Thyroid gland (tissue), 4 donors: ENCODE data around the gene FOXN4. TPM values are rescaled to one million over a fixed set of nuclear protein-coding genes. Genes with fewer than 3 reads are reported as not detected.

Experiments used
- DNase-seq, 2 donors: peaks; one replicate each; pipeline ENCODE4 v3.0.0-alpha.2; 2019
- H3K27ac ChIP-seq, 3 donors: fragments of 200-600 bp; sonication (generic); 1 replicate in 2 of 3; 2 replicates in 1 of 3; pipeline ENCODE4 v1.5.1; 2016 to 2019; ENCODE audit warnings: mild to moderate bottlenecking in 1 of 3, moderate library complexity in 1 of 3
- H3K27me3 ChIP-seq: fragments of 200-600 bp; sonication (generic); one replicate; pipeline ENCODE4 v1.5.1; 2019
- H3K36me3 ChIP-seq, 2 donors: fragments of 200-600 bp; sonication (generic); one replicate each; pipeline ENCODE4 v1.5.1; 2016 to 2019
- H3K4me1 ChIP-seq, 2 donors: fragments of 200-600 bp; sonication (generic); one replicate each; pipeline ENCODE4 v1.5.1; 2017 to 2019
- H3K4me3 ChIP-seq, 3 donors: fragments of 200-600 bp; sonication (generic); replicated peaks in 1 of 3; 1 replicate in 2 of 3; 2 replicates in 1 of 3; pipeline ENCODE4 v1.5.1; 2016; ENCODE audit warnings: mild to moderate bottlenecking in 1 of 3
- H3K9me3 ChIP-seq: fragments of 200-600 bp; sonication (generic); one replicate; pipeline ENCODE4 v1.5.1; 2017
- POLR2A ChIP-seq, 2 donors: fragments of 450-650 bp; IDR thresholded peaks; one replicate each; pipeline ENCODE4 v1.6.1; 2017; ENCODE audit warnings: antibody characterized with exemption in 2 of 2, mild to moderate bottlenecking in 2 of 2, moderate library complexity in 1 of 2
- WGBS, 2 donors: methylation state at CpG; one replicate each; pipeline ENCODE4 v1.1.5; 2017; 5-methylcytosine and 5-hydroxymethylcytosine counted together
- intact Hi-C: fragments of 100-400 bp; cut with DNase I; formaldehyde crosslinking; loops from one replicate; pipeline ENCODE4 v1.15.1; 2023
- total RNA-seq, 4 donors: library from RNA; depleted of rRNA; stranded (reverse); fragments of >200 nt; gene quantifications; one replicate each; pipeline ENCODE4 v1.2.3, GENCODE V29; 2016
- TF ChIP-seq, protein P1 (sequence below), 6 experiments: fragments of 200-600 bp in 3 of 6; fragments of 450-650 bp in 3 of 6; sonication (generic) in 3 of 6; IDR thresholded peaks; one replicate each; pipeline ENCODE4 v1.5.1; 2016 to 2019; ENCODE audit warnings: antibody characterized with exemption in 6 of 6, mild to moderate bottlenecking in 2 of 6, inconsistent platforms in 1 of 6, moderate library complexity in 1 of 6

Gene FOXN4
- total RNA-seq, 4 donors from 2014 or later, result not detected

GRCh38 chr12:109261939-109262338, 47.1 kb downstream of the FOXN4 start:
- DNase-seq, result no peak
- H3K9me3 ChIP-seq, result no peaks in the 10 kb centered on the region
- H3K27me3 ChIP-seq, result no peaks in the 10 kb centered on the region
- no peak overlapping the region for H3K4me3 ChIP-seq
- intact Hi-C loops, result loop anchor here (10.0 kb wide), 1 partner anchor 123 kb away; no protein-coding TSS in a partner anchor
- WGBS, 2 donors, result 91 to 97% methylated on average over 2 of the region's 2 CpGs
- H3K36me3 ChIP-seq, result peaks cover 80 to 83% of the 10 kb centered on the region in 2 donors
- no peaks in the 10 kb centered on the region for H3K4me1 ChIP-seq
- no peak for TF ChIP-seq POLR2A (IDR thresholded peaks at IDR 0.05)
- TF ChIP-seq, protein P1, sequence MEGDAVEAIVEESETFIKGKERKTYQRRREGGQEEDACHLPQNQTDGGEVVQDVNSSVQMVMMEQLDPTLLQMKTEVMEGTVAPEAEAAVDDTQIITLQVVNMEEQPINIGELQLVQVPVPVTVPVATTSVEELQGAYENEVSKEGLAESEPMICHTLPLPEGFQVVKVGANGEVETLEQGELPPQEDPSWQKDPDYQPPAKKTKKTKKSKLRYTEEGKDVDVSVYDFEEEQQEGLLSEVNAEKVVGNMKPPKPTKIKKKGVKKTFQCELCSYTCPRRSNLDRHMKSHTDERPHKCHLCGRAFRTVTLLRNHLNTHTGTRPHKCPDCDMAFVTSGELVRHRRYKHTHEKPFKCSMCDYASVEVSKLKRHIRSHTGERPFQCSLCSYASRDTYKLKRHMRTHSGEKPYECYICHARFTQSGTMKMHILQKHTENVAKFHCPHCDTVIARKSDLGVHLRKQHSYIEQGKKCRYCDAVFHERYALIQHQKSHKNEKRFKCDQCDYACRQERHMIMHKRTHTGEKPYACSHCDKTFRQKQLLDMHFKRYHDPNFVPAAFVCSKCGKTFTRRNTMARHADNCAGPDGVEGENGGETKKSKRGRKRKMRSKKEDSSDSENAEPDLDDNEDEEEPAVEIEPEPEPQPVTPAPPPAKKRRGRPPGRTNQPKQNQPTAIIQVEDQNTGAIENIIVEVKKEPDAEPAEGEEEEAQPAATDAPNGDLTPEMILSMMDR (IDR thresholded peaks at IDR 0.05), result no peak
- H3K27ac ChIP-seq, result no peak overlapping the region

- Histone ChIP-seq H3K27ac (no peak overlapping the region), H3K36me3 (peaks cover 80 to 81% of the 10 kb centered on the region in 2 donors), H3K4me3 (no peak overlapping the region), H3K4me1 (no peaks in the 10 kb centered on the region), H3K27me3 (no peaks in the 10 kb centered on the region), H3K9me3 (no peaks in the 10 kb centered on the region)
- no peak for DNase-seq
- WGBS, 2 donors, result 78 to 100% methylated on average over 1 of the region's 1 CpG
- intact Hi-C loops, result loop anchor here (10.0 kb wide), 1 partner anchor 124 kb away; no protein-coding TSS in a partner anchor
- TF ChIP-seq, protein P1 (IDR thresholded peaks at IDR 0.05), result no peak
- no peak for TF ChIP-seq POLR2A (IDR thresholded peaks at IDR 0.05)
Observed at GRCh38 chr12:109261087-109261486, 48.0 kb downstream of the FOXN4 start.

GRCh38 chr12:109259545-109259895, 49.6 kb downstream of the FOXN4 start:
- H3K4me1 ChIP-seq, result no peaks in the 10 kb centered on the region
- H3K27me3 ChIP-seq, result no peaks in the 10 kb centered on the region
- no peak overlapping the region for H3K27ac ChIP-seq
- no peak for TF ChIP-seq POLR2A (IDR thresholded peaks at IDR 0.05)
- TF ChIP-seq, protein P1 (IDR thresholded peaks at IDR 0.05), result no peak
- H3K9me3 ChIP-seq, result no peaks in the 10 kb centered on the region
- no peak for DNase-seq
- intact Hi-C loops, result no loop called here
- WGBS, 2 donors, result 86 to 95% methylated on average over 1 of the region's 1 CpG
- H3K4me3 ChIP-seq, result no peak overlapping the region
- peaks cover 76 to 80% of the 10 kb centered on the region in 2 donors for H3K36me3 ChIP-seq

DNA sequence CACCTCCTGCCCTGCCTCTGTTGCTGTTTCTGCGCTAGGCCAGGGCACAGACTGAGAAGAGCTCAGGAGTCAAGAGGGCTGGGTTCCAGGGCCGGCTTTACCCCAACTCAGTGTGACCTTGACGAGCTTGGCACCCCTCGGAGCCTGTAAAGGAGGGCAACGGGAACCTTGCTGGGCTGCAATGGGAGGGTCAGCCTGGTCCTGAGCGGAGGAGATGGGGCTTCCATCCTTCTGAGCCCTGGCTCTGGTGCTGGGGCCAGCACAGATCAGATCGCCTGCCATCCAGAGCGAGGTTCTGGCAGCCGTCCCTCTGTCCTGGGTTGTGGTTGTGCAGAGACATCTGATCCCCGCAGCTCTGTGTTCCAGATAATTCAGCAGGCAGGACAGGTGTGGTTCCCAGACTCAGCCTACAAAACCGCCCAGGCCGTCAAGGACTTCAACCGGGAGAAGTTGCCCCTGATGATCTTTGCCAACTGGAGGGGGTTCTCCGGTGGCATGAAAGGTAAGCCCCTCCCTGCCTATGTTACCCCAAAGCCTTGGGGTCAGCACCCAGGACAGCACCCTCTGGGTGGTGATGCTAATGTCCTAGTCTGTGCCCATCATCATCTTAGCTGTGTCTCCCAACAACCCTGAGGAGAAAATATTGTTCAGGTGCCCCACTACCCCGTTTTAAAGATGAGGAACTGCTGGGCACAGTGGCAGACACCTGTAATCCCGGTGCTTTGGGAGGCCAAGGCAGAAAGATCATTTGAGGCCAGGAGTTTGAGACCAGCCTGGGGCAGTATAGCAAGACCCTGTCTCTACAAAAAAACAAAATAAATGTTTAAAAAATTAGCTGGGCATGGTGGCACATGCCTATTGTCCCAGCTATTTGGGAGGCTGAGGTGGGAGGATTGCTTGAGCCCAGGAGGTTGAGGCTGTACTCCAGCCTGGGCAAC, 50.2 kb downstream of the FOXN4 start:
- 94% methylated on average over 12 of the region's 16 CpGs for WGBS, 2 donors
- H3K4me1 ChIP-seq, result no peaks in the 10 kb centered on the region
- H3K36me3 ChIP-seq, result peaks cover 79% of the 10 kb centered on the region in 2 donors
- H3K27ac ChIP-seq, result no peak overlapping the region
- no peaks in the 10 kb centered on the region for H3K27me3 ChIP-seq
- TF ChIP-seq, protein P1 (IDR thresholded peaks at IDR 0.05), result no peak
- no peak for TF ChIP-seq POLR2A (IDR thresholded peaks at IDR 0.05)
- H3K9me3 ChIP-seq, result no peaks in the 10 kb centered on the region
- H3K4me3 ChIP-seq, result no peak overlapping the region
- DNase-seq, result no peak
- intact Hi-C loops, result no loop called here

- 96 to 97% methylated on average over 5 to 6 of the region's 6 CpGs for WGBS, 2 donors
- H3K9me3 ChIP-seq, result no peaks in the 10 kb centered on the region
- H3K4me1 ChIP-seq, result no peaks in the 10 kb centered on the region
- TF ChIP-seq, protein P1 (IDR thresholded peaks at IDR 0.05), result no peak
- TF ChIP-seq POLR2A (IDR thresholded peaks at IDR 0.05), result no peak
- peaks cover 75 to 80% of the 10 kb centered on the region in 2 donors for H3K36me3 ChIP-seq
- H3K27ac ChIP-seq, result no peak overlapping the region
- intact Hi-C loops, result no loop called here
- no peaks in the 10 kb centered on the region for H3K27me3 ChIP-seq
- no peak for DNase-seq
- no peak overlapping the region for H3K4me3 ChIP-seq
Observed at GRCh38 chr12:109258201-109258600, 50.9 kb downstream of the FOXN4 start.
